CD4-positive, alpha-beta T cell treated with Interleukin-4 for 4 hours (primary cell): ENCODE measurements around the gene KLHL22.
A peak's percentile ranks its signal among the peaks of the same experiment; 100 is the strongest.
"Not testable (repeated sequence)": the region's sequence is repeated elsewhere in the genome, so short reads cannot be mapped to it uniquely, and the experiment has no call there.

ENCODE experiments used
- DNase-seq: peaks from one replicate; pipeline ENCODE4 v3.0.0-alpha.2; 2020

The KLHL22 gene

GRCh38 chr22:20430720-20431510 lies 64.7 kb downstream of the KLHL22 start:
- peak; percentile 44 for DNase-seq

- peak; percentile 3 for DNase-seq
Observed at GRCh38 chr22:20430101-20430719, 65.4 kb downstream of the KLHL22 start.

GRCh38 chr22:20429254-20430100 lies 66.1 kb downstream of the KLHL22 start:
- DNase-seq: peak; percentile 67

GRCh38 chr22:20428496-20429253 lies 66.9 kb downstream of the KLHL22 start:
- no peak for DNase-seq

- DNase-seq: no peak
Observed at GRCh38 chr22:20427945-20428417, 67.6 kb downstream of the KLHL22 start.

- no peak for DNase-seq
Observed at GRCh38 chr22:20427104-20427944, 68.3 kb downstream of the KLHL22 start.

- DNase-seq: no peak
Observed at GRCh38 chr22:20426259-20426615, 69.4 kb downstream of the KLHL22 start.

- no peak for DNase-seq
Observed at GRCh38 chr22:20425566-20426258, 69.9 kb downstream of the KLHL22 start.

- DNase-seq: no peak
Observed at GRCh38 chr22:20424932-20425565, 70.5 kb downstream of the KLHL22 start.

- DNase-seq: no peak
Observed at GRCh38 chr22:20424568-20424931, 71.0 kb downstream of the KLHL22 start.

GRCh38 chr22:20423906-20424551 lies 71.6 kb downstream of the KLHL22 start:
- DNase-seq: no peak

GRCh38 chr22:20423008-20423905 lies 72.3 kb downstream of the KLHL22 start:
- DNase-seq: no peak

GRCh38 chr22:20422271-20423007 lies 73.2 kb downstream of the KLHL22 start:
- no peak for DNase-seq

GRCh38 chr22:20421507-20421874 lies 74.1 kb downstream of the KLHL22 start:
- no peak for DNase-seq

GRCh38 chr22:20420157-20420842 lies 75.3 kb downstream of the KLHL22 start:
- DNase-seq: no peak

- no peak for DNase-seq
Observed at GRCh38 chr22:20419664-20419951, 76.0 kb downstream of the KLHL22 start.

GRCh38 chr22:20418211-20418788 lies 77.3 kb downstream of the KLHL22 start:
- peak; percentile 65 for DNase-seq

GRCh38 chr22:20415699-20416098 lies 79.9 kb downstream of the KLHL22 start:
- not testable (repeated sequence) for DNase-seq
